ENCODE data around the gene CAMKMT. TPM values are rescaled to one million over a fixed set of nuclear protein-coding genes. Genes with fewer than 3 reads are reported as not detected.

Gene CAMKMT
- total and polyA plus RNA-seq, 10 donors, result 4.1 to 26.1 (median 11.0) TPM

- no peak for DNase-seq
- Histone ChIP-seq H3K36me3 (no peaks in the 10 kb centered on the region), H3K27me3 (replicated peaks in 1 of 7) (no peaks in the 10 kb centered on the region), H3K9me3 (peaks cover 0 to 8% (median 4%) of the 10 kb centered on the region in 8 donors), H3K4me3 (no peak overlapping the region), H3K27ac (no peak overlapping the region), H3K4me1 (no peaks in the 10 kb centered on the region)
- TF ChIP-seq CTCF (IDR thresholded peaks at IDR 0.05 in 8 of 11, conservative IDR thresholded peaks at IDR 0.05 in 3 of 11) (no peak), POLR2A (IDR thresholded peaks at IDR 0.05) (no peak), POLR2AphosphoS5 (IDR thresholded peaks at IDR 0.05) (no peak)
- 66 to 80% (median 73%) methylated on average over 1 of the region's 1 CpG for WGBS, 5 donors
- intact Hi-C loops (cut with DNase I; ENCODE audit: low total_unique reads), result no loop called here
Measured at GRCh38 chr2:44515416-44515815, 153.7 kb downstream of the CAMKMT start.

- DNase-seq, result no peak
- WGBS, 5 donors, result 95 to 100% (median 96%) methylated on average over 1 of the region's 1 CpG
- intact Hi-C loops (cut with DNase I; ENCODE audit: low total_unique reads), result no loop called here
- TF ChIP-seq CTCF (IDR thresholded peaks at IDR 0.05 in 8 of 11, conservative IDR thresholded peaks at IDR 0.05 in 3 of 11) (no peak), POLR2AphosphoS5 (IDR thresholded peaks at IDR 0.05) (no peak), POLR2A (IDR thresholded peaks at IDR 0.05) (no peak)
- H3K4me1 ChIP-seq, result no peaks in the 10 kb centered on the region
- no peaks in the 10 kb centered on the region for H3K27me3 ChIP-seq (replicated peaks in 1 of 7)
- H3K27ac ChIP-seq, result no peak overlapping the region
- no peak overlapping the region for H3K4me3 ChIP-seq
- peaks cover 0 to 18% (median 0%) of the 10 kb centered on the region in 6 donors for H3K36me3 ChIP-seq
- peaks cover 0 to 36% (median 30%) of the 10 kb centered on the region in 8 donors for H3K9me3 ChIP-seq
Measured at GRCh38 chr2:44519026-44519425, 157.3 kb downstream of the CAMKMT start.

GRCh38 chr2:44522846-44523245, 161.1 kb downstream of the CAMKMT start:
- no peak overlapping the region for H3K27ac ChIP-seq
- no peak for TF ChIP-seq POLR2AphosphoS5 (IDR thresholded peaks at IDR 0.05)
- TF ChIP-seq POLR2A (IDR thresholded peaks at IDR 0.05), result no peak
- no peak for TF ChIP-seq CTCF (IDR thresholded peaks at IDR 0.05 in 8 of 11, conservative IDR thresholded peaks at IDR 0.05 in 3 of 11)

GRCh38 chr2:44524347-44524926, 162.7 kb downstream of the CAMKMT start:
- H3K4me1 ChIP-seq, result no peaks in the 10 kb centered on the region
- peaks cover 0 to 36% (median 30%) of the 10 kb centered on the region in 8 donors for H3K9me3 ChIP-seq
- no peaks in the 10 kb centered on the region for H3K27me3 ChIP-seq (replicated peaks in 1 of 7)
- no peak overlapping the region for H3K27ac ChIP-seq
- H3K36me3 ChIP-seq, result peaks cover 0 to 18% (median 0%) of the 10 kb centered on the region in 6 donors
- DNase-seq, result no peak
- no peak overlapping the region for H3K4me3 ChIP-seq
- TF ChIP-seq CTCF (IDR thresholded peaks at IDR 0.05 in 8 of 11, conservative IDR thresholded peaks at IDR 0.05 in 3 of 11) (no peak), POLR2A (IDR thresholded peaks at IDR 0.05) (no peak), POLR2AphosphoS5 (IDR thresholded peaks at IDR 0.05) (no peak)
- intact Hi-C loops (cut with DNase I; ENCODE audit: low total_unique reads), result no loop called here
- 78 to 100% (median 88%) methylated on average over 1 of the region's 1 CpG for WGBS, 5 donors

More at GRCh38 chr2:44522846-44523245, 161.1 kb downstream of the CAMKMT start:
- peaks cover 0 to 36% (median 30%) of the 10 kb centered on the region in 8 donors for H3K9me3 ChIP-seq
- no peak for DNase-seq
- H3K36me3 ChIP-seq, result peaks cover 0 to 18% (median 0%) of the 10 kb centered on the region in 6 donors
- H3K27me3 ChIP-seq (replicated peaks in 1 of 7), result no peaks in the 10 kb centered on the region
- no peak overlapping the region for H3K4me3 ChIP-seq
- intact Hi-C loops (cut with DNase I; ENCODE audit: low total_unique reads), result no loop called here
- H3K4me1 ChIP-seq, result no peaks in the 10 kb centered on the region

All from spleen (tissue), 11 donors.